Measurements from ENCODE around the gene TRPC3. TPM values are rescaled to one million over a fixed set of nuclear protein-coding genes. Genes with fewer than 3 reads are reported as not detected.
A peak's percentile ranks its signal among the peaks of the same experiment; 100 is the strongest.

The TRPC3 gene
- under 1 TPM in 1 of 2 donors, not detected in 1; 0.26 TPM for total RNA-seq

DNA sequence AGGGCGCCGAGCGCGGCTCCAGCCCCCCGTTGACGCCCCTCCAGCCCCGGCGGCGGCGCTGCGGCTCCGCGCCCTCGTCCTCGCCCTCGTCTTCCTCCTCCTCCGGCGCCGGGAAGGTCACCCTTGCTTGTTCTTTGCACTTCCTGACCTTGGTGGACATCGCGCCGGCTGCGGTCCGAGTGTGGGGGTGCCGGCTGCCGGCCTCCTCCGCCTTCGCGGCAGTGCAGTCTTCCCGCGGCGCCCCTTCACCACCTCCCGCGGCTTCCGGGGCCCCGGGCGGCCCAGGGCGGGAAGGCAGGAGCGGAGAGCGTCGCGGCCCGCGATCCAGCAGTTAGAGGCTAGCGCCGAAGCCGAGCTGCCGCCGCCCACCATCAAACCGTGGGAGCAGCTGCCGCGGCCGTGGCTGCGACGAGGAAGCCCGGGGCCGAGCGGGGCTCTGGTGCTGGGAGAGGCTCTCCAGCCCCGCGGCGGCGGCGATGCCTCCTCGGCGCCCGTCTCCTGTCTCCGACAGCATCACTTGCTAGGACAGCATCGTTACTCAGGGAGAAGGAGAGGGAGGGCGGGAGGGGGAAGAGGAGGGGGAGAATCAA, at the start of gene TRPC3:
Gene TRPC3, minus strand, starts transcription at position 540 of the 590 bp plus-strand sequence. Its CDS starts 380 bp downstream, at position 160.
- DNase-seq = peak in 1 of 4 donors; percentile 15
- Histone ChIP-seq H3K27ac (no peak within 1 kb of the TSS), H3K4me1 (peaks cover 20% of the 10 kb centered on the region), H3K4me3 (peak within 1 kb of the TSS in 1 of 2 donors; percentile 27), H3K36me3 (replicated peaks in 1 of 2; ENCODE audit: insufficient read depth in 1 of 2, low read depth in 2 of 2) (no peaks in the 10 kb centered on the region), H3K27me3 (peaks cover 0 to 11% of the 10 kb centered on the region in 2 donors), H3K9me3 (no peaks in the 10 kb centered on the region)
- 1 to 2% methylated on average over 10 to 64 of the region's 69 CpGs for WGBS, 2 donors
- intact Hi-C loops (cut with DNase I) = no loop called here
- no peak for TF ChIP-seq POLR2A (IDR thresholded peaks at IDR 0.05)
- TF ChIP-seq, protein P1, sequence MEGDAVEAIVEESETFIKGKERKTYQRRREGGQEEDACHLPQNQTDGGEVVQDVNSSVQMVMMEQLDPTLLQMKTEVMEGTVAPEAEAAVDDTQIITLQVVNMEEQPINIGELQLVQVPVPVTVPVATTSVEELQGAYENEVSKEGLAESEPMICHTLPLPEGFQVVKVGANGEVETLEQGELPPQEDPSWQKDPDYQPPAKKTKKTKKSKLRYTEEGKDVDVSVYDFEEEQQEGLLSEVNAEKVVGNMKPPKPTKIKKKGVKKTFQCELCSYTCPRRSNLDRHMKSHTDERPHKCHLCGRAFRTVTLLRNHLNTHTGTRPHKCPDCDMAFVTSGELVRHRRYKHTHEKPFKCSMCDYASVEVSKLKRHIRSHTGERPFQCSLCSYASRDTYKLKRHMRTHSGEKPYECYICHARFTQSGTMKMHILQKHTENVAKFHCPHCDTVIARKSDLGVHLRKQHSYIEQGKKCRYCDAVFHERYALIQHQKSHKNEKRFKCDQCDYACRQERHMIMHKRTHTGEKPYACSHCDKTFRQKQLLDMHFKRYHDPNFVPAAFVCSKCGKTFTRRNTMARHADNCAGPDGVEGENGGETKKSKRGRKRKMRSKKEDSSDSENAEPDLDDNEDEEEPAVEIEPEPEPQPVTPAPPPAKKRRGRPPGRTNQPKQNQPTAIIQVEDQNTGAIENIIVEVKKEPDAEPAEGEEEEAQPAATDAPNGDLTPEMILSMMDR (IDR thresholded peaks at IDR 0.05) = no peak
- ATAC-seq = peak; percentile 24

DNA sequence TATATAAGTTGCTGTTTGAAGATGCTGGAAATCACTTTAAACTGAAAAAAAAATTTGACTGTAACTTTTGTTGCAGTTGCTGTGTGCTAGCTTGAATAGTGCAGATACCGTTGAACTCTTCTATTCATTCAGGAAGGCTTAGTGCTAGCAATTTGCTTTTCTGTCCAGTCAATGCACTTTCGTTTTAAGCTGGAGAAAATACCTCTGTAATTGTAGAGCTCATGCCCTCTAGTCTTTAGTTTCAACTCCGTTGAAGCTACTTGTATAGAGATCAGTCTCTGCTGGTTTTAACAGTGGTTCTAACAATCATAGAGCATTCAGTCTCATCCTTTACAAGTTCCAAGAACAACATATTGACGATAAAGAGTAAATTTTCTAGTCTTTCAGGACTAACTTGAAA, 49.0 kb upstream of the TRPC3 start:
- TF ChIP-seq, protein P1 (IDR thresholded peaks at IDR 0.05) = no peak
- no peak for TF ChIP-seq POLR2A (IDR thresholded peaks at IDR 0.05)
- no peak for DNase-seq
- intact Hi-C loops (cut with DNase I) = no loop called here
- H3K4me1 ChIP-seq = no peaks in the 10 kb centered on the region
- no peaks in the 10 kb centered on the region for H3K36me3 ChIP-seq (replicated peaks in 1 of 2; ENCODE audit: insufficient read depth in 1 of 2, low read depth in 2 of 2)
- no peak for ATAC-seq
- H3K27me3 ChIP-seq = no peaks in the 10 kb centered on the region
- no peaks in the 10 kb centered on the region for H3K9me3 ChIP-seq
- 42% methylated on average over 4 of the region's 4 CpGs for WGBS, 2 donors
- no peak overlapping the region for H3K4me3 ChIP-seq
- no peak overlapping the region for H3K27ac ChIP-seq

DNA sequence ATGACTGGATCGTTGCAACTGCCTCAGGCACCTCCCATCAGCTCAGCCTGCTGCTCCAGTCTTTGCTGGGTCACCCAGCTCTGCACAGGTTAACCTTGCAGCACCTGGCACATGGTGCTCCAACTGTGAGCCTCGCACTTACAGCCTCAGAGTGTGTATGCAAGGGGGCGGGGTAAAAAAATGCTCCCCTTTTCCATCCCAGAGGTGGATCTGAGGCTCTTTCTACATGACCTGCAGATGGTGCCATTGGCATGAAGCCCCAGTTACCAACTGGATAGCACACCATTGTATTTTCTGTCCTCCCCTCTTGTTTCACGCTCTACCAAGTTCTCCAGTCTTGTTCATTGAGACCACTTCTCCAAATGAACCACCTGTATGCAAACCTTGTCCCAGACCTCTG, 46.2 kb upstream of the TRPC3 start:
- intact Hi-C loops (cut with DNase I) = no loop called here
- DNase-seq = no peak

DNA sequence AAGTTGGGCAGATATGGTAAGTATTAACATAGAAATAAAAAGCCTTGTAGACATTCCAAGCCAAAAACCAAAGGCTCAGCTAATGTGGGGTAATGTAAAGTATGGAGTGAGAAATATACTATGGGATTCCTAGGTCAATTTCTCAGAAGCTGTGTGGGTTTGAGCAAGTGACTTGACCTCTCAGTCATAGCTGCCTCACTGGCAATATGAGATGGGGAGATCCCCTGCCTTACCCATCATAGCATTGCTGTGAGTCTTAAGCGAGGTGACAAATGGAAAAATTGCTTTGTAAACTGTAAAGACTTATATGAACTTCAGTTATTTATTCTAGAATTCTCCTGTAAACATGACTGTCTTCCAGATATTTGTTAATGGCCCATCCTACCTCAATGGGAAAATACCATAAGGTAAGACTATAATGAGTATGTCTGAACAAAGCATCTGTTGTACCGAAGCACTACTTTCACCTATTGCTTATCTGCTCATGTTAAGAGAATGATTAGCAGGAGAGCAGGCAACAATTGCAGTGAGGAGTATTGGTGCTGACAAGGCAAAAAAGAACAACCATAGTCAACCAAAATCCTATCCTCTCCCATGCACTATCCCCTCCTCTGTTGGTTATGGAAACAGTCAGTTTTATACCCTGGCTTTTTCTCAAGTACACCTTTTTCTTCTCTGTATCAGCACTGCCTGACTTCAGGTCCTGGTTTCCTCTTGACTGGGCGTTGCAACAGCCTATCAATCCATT, 44.1 kb upstream of the TRPC3 start:
- H3K27me3 ChIP-seq = no peaks in the 10 kb centered on the region
- DNase-seq (no peak), ATAC-seq (no peak)
- H3K9me3 ChIP-seq = no peaks in the 10 kb centered on the region
- intact Hi-C loops (cut with DNase I) = no loop called here
- no peaks in the 10 kb centered on the region for H3K36me3 ChIP-seq (replicated peaks in 1 of 2; ENCODE audit: insufficient read depth in 1 of 2, low read depth in 2 of 2)
- 33 to 35% methylated on average over 3 of the region's 3 CpGs for WGBS, 2 donors
- H3K27ac ChIP-seq = no peak overlapping the region
- TF ChIP-seq POLR2A (IDR thresholded peaks at IDR 0.05) = no peak
- TF ChIP-seq, protein P1 (IDR thresholded peaks at IDR 0.05) = no peak
- no peaks in the 10 kb centered on the region for H3K4me1 ChIP-seq
- H3K4me3 ChIP-seq = no peak overlapping the region

More for the DNA sequence above, 46.2 kb upstream of the TRPC3 start:
- H3K4me1 ChIP-seq = no peaks in the 10 kb centered on the region
- no peaks in the 10 kb centered on the region for H3K27me3 ChIP-seq
- H3K36me3 ChIP-seq (replicated peaks in 1 of 2; ENCODE audit: insufficient read depth in 1 of 2, low read depth in 2 of 2) = no peaks in the 10 kb centered on the region
- ATAC-seq = no peak
- no peaks in the 10 kb centered on the region for H3K9me3 ChIP-seq
- no peak overlapping the region for H3K4me3 ChIP-seq
- 36 to 42% methylated on average over 4 of the region's 4 CpGs for WGBS, 2 donors
- TF ChIP-seq, protein P1 (IDR thresholded peaks at IDR 0.05) = no peak
- no peak for TF ChIP-seq POLR2A (IDR thresholded peaks at IDR 0.05)
- no peak overlapping the region for H3K27ac ChIP-seq
